HL-60 (cell line): ENCODE results near the gene CSGALNACT2.

Experiments used
- DNase-seq, 2 experiments: peaks; one replicate each; pipeline ENCODE4 v3.0.0-alpha.2; 2010 to 2020; ENCODE audit warnings: low read depth in 1 of 2, low spot score in 1 of 2
- H3K27ac ChIP-seq: fragments of 250-450 bp; sonication (Bioruptor Pico); replicated peaks from 2 replicates; pipeline ENCODE4 v1.5.1; 2020; ENCODE audit warnings: mild to moderate bottlenecking, moderate library complexity
- H3K27me3 ChIP-seq: fragments of 250-450 bp; sonication (Bioruptor Pico); 2 replicates; pipeline ENCODE4 v1.5.1; 2021; ENCODE audit warnings: mild to moderate bottlenecking, moderate library complexity; ENCODE audit not compliant: insufficient read depth, poor library complexity, severe bottlenecking
- H3K4me3 ChIP-seq: replicated peaks from 2 replicates; pipeline ENCODE4 v1.5.1; 2011; ENCODE audit warnings: mild to moderate bottlenecking, control low read depth, low read length; ENCODE audit not compliant: insufficient read depth
- CTCF ChIP-seq: IDR thresholded peaks from one replicate; pipeline ENCODE4 v1.5.1; 2011; ENCODE audit warnings: low read length, control low read depth, inconsistent platforms; ENCODE audit not compliant: insufficient read depth
- GABPA ChIP-seq: IDR thresholded peaks from 2 replicates; pipeline ENCODE4 v1.6.1; 2012; ENCODE audit warnings: low read depth
- POLR2AphosphoS5 ChIP-seq: IDR thresholded peaks from 2 replicates; pipeline ENCODE4 v1.6.1; 2012; ENCODE audit warnings: low read depth
- REST ChIP-seq: IDR thresholded peaks from 2 replicates; pipeline ENCODE4 v1.6.1; 2012; ENCODE audit warnings: low read depth; ENCODE audit not compliant: insufficient replicate concordance
- SPI1 ChIP-seq: IDR thresholded peaks from 2 replicates; pipeline ENCODE4 v1.6.1; 2012; ENCODE audit warnings: low read depth, mild to moderate bottlenecking, borderline replicate concordance

Gene CSGALNACT2

GRCh38 chr10:43202657-43203447 is 64.6 kb downstream of the CSGALNACT2 start:
- Histone ChIP-seq H3K27me3 (no peaks in the 10 kb centered on the region), H3K27ac (no peak overlapping the region), H3K4me3 (peak overlapping the region; percentile 45)
- no peak for TF ChIP-seq REST
- no peak for TF ChIP-seq POLR2AphosphoS5
- no peak for TF ChIP-seq CTCF
- TF ChIP-seq GABPA, result no peak
- TF ChIP-seq SPI1, result no peak
- DNase-seq, result no peak

GRCh38 chr10:43203448-43204041 is 65.3 kb downstream of the CSGALNACT2 start:
- no peak overlapping the region for H3K27ac ChIP-seq
- H3K27me3 ChIP-seq, result no peaks in the 10 kb centered on the region
- no peak for DNase-seq
- TF ChIP-seq CTCF (no peak), SPI1 (no peak), POLR2AphosphoS5 (no peak), GABPA (no peak), REST (no peak)
- H3K4me3 ChIP-seq, result no peak overlapping the region

- Histone ChIP-seq H3K4me3 (no peak overlapping the region), H3K27me3 (no peaks in the 10 kb centered on the region), H3K27ac (no peak overlapping the region)
- no peak for TF ChIP-seq GABPA
- TF ChIP-seq REST, result no peak
- no peak for TF ChIP-seq CTCF
- no peak for TF ChIP-seq SPI1
- TF ChIP-seq POLR2AphosphoS5, result no peak
- DNase-seq, result no peak
Measured at GRCh38 chr10:43204042-43204942, 66.0 kb downstream of the CSGALNACT2 start.
